GM19240 (cell line): Measurements from ENCODE around the gene LTA.

Source experiments
- DNase-seq: peaks from one replicate; pipeline ENCODE4 v3.0.0; 2011; ENCODE audit warnings: low spot score; ENCODE audit not compliant: insufficient read length

The LTA gene, protein sequence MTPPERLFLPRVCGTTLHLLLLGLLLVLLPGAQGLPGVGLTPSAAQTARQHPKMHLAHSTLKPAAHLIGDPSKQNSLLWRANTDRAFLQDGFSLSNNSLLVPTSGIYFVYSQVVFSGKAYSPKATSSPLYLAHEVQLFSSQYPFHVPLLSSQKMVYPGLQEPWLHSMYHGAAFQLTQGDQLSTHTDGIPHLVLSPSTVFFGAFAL

GRCh38 chr6:31572041-31572911 is at the start of gene LTA:
TSS of gene LTA (plus strand) at chr6:31572289. CDS start at chr6:31572743, 454 bp downstream.
- DNase-seq, result no peak

- no peak for DNase-seq
These were observed 46.5 kb upstream of the LTA start for GRCh38 chr6:31525553-31525931.

DNA sequence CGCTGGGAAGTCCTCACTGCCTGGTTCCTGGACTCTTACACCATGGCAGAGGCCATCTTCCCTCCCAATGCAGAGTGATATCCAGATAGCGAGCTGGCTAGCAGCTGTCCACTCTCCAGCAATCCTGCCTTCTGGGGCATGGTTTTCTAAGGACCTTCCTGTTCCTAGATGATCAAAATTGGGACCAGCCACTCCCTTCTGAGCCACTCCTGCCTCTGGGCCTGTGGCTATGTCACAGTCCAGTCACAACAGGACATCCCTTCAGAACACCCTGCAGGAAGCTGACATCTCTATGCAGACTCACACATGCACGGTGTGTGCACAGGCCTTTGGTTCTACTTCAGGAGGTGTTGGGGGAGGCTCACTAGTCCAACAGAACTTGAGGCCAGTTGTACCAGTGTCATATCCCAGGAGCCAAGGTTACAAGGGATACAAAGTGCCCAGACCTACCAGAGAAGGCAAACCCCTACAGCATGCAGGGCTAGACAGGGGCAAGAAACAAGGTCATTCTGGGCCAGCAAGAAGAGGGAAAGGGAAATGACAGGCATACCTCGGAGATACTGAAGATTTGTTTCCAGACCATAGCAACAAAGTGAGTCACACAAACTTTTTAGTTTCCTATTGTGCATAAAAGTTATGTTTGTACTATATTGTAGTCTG is 46.0 kb upstream of the LTA start:
- DNase-seq, result no peak

- no peak for DNase-seq
These were observed 43.7 kb upstream of the LTA start for GRCh38 chr6:31528307-31528777.

DNA sequence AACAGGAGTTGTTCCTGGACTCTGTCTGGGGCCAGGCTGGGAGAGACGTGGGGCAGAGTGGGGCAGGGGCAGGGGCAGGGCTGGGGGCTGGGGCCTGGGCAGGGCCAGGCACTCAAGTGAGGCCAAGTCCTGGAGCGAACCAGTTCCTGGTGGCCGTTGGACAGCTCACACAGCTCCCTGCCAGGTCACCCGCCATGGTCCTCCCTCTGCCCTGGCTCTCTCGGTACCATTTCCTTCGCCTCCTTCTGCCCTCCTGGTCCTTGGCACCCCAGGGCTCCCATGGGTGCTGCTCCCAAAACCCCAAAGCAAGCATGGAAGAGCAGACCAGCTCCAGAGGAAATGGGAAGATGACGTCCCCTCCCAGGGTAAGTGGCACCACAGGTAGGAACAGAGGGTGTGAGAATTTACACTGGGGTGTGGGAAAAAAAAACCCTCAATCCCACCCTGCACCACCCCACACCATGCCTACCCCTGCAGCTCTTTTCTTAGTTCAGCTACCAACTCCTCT is 43.2 kb upstream of the LTA start, which contains the start of gene MCCD1:
Gene MCCD1 (plus strand): TSS at position 142 of the 508 bp plus-strand sequence. CDS start 53 bp downstream, at position 195.
- DNase-seq, result no peak

- no peak for DNase-seq
These were observed 42.5 kb upstream of the LTA start for GRCh38 chr6:31529329-31530150.

GRCh38 chr6:31530659-31531058 is 41.4 kb upstream of the LTA start:
- no peak for DNase-seq

DNA sequence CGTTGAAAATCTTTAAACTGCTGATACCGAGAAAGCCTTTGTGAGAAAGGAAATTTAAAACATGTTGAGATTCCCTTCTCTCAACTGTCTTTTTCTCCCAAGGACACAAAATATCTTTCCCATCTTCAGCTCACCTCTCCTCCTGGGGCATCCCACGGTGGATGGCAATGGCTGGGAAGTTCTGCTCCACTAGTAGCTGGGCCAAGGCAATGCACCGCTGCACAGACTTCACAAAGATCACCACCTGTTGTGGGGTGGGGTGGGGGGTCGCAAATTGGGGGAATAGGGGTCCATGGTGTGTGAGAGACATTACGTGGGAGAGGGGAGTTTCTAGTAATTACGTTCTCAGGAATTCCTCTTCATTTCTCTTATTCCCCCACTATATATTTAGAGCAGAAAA is 40.9 kb upstream of the LTA start:
- no peak for DNase-seq

GRCh38 chr6:31531771-31532643 is 40.1 kb upstream of the LTA start:
- no peak for DNase-seq

DNA sequence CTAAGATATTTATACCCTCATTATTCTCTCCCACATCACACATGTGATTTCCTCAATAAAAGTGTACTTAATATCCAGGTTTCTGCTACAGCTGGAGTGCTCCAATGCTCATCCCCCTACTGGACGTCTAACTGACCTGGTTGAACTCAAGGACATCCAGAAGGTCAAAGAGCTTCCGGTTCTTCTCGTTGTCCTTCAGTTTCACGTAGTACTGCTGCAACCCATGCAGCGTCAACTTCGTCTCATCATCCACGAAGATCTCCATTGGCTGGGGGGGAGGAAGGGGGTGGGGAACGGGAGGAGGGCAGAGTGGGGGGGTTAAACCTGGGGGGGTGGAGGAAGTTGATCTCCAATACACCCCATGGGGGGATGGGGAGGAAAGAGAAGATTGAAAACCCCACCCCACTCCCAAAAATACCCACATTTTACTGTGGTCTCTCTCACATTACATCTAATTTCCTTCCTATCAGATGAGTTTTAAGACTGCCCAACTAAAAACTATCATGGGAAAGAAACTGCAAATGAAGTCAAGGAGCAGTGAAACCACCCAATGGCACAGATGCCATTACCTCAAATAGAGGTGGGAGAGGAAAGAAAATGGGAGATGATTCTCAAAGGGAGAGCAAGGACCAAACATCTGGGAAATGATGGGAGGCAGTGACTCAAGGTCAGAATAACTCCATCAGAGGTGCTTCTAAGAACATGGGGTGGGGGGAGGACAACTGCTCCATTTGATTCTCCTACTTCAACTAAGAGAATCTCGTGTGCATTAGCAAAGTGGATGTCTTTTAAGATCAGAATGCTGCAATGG is 39.2 kb upstream of the LTA start:
- DNase-seq, result no peak

DNA sequence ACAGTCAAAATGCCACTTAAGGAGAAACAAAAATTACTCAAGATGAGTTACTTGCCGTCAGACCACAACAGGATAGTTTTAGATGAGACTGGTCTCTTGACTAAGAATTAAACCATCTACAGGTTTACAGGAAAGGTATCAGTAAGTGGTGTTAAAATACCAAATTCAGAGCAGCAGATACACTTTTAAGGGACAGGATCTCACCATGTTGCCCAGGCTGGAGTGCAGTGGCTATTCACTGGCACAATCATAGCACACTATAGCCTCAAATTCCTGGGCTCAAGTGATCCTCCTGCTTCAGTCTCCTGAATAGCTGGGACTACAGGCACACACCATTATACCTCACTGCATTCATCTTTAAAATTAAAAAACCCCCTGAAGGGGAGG is 38.6 kb upstream of the LTA start:
- DNase-seq, result no peak

DNA sequence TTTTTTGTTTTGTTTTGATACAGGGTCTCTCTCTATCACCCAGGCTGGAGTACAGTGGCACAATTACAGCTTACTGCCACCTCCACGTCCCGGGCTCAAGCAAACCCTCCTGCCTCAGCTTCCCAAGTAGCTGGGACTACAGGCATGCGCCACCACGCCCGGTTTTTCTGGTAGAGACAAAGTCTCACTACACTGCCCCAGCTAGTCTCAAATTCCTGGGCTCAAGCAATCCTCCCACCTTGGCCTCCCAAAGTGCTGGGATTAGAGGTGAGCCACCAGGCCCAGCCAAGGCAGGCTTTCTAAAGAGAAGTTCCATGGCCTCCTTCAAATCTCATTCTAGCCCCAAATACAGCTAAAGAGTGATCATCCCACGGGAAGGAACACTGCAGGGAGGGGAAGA is 38.1 kb upstream of the LTA start:
- no peak for DNase-seq

DNA sequence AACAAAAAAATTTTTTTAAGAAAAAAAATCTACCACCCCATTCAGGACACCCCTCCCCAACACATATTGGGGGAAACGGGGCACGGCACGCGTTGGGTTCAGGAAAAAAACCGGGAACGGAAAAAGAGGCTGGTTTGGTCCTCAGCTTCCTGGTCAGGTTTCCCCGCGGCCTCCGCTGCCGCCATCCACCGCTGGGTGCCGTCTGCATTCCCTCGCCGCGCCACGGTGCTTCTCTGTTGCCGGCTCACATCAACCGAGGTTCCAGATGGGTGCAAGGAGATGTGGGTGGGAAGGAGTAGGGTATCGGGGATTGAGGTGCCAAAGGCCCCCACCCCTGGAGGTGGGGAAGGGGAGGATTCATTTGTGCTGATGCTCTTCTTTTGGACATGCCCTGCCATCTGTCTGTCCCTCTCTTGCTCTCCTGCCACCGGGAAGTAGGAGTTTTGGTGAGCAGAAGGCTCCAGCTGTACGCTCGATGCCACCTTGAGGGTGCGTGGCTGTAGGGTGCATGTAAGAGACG is 37.5 kb upstream of the LTA start:
- no peak for DNase-seq

- DNase-seq, result no peak
These were observed 36.4 kb upstream of the LTA start for GRCh38 chr6:31535538-31536324.

GRCh38 chr6:31538805-31539400 is 33.2 kb upstream of the LTA start:
- DNase-seq, result no peak

- DNase-seq, result no peak
These were observed 31.4 kb upstream of the LTA start for GRCh38 chr6:31540640-31541039.

DNA sequence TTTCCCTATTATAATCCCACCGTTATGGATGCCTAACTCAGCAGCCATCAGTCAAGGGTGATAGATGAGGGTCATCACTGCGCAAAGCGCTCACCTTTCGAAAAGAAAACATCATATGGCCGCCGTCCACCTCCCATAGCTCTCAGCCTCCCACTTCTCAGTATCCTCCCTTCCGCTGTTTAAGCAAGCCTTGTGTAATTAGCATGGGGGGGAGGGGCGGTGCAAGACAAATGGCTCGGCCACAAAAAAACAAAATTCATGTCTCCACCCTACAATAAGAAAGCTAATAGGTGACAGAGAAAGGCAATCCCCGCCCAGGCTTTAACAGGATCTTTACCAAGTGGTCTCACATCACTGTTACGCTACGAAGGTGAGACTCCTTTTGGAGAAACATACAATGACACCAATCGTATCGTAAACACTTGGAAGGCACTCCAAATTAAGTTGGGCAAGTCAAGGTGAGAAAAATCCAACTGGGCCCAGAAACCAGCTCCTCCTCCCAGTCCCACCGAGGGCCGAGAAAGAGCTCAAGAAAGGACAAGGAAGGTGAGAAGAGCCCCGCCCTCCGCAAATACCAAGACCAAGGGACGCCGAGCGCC is 30.9 kb upstream of the LTA start:
- no peak for DNase-seq
